Left lung (tissue), 10 donors: Measurements from ENCODE around the gene POU4F1. TPM values are rescaled to one million over a fixed set of nuclear protein-coding genes. Genes with fewer than 3 reads are reported as not detected.
A peak's percentile ranks its signal among the peaks of the same experiment; 100 is the strongest.

Experiments used
- ATAC-seq: fragments of 200-7000 bp; cut with Tn5 transposase; one replicate; pipeline ENCODE4 v1.9.1; 2020; ENCODE audit warnings: moderate library complexity
- DNase-seq, 4 donors: peaks; one replicate each; pipeline ENCODE4 v3.0.0-alpha.2; 2013 to 2020
- H3K27ac ChIP-seq, 2 donors: fragments of 200-600 bp; sonication (generic) in 1 of 2; one replicate each; pipeline versions ENCODE4 v1.5.0 to v1.8.0; 2020 to 2021
- H3K27me3 ChIP-seq, 2 donors: fragments of 200-600 bp; sonication (generic) in 1 of 2; one replicate each; pipeline versions ENCODE4 v1.5.0 to v1.8.0; 2020 to 2021
- H3K36me3 ChIP-seq, 2 donors: fragments of 200-600 bp; sonication (generic) in 1 of 2; one replicate each; pipeline versions ENCODE4 v1.5.0 to v1.8.0; 2020 to 2021
- H3K4me1 ChIP-seq, 2 donors: fragments of 200-600 bp; one replicate each; pipeline ENCODE4 v1.8.0; 2021
- H3K4me3 ChIP-seq, 2 donors: fragments of 200-600 bp; sonication (generic) in 1 of 2; one replicate each; pipeline versions ENCODE4 v1.5.0 to v1.8.0; 2020 to 2021; ENCODE audit warnings: mild to moderate bottlenecking in 1 of 2
- H3K9me3 ChIP-seq, 2 donors: fragments of 200-600 bp; sonication (generic) in 1 of 2; one replicate each; pipeline versions ENCODE4 v1.5.0 to v1.8.0; 2020 to 2021
- CTCF ChIP-seq, 2 donors: fragments of 200-600 bp; sonication (generic) in 1 of 2; IDR thresholded peaks; one replicate each; pipeline versions ENCODE4 v1.5.0 to v1.8.0; 2021; ENCODE audit warnings: antibody characterized with exemption in 2 of 2
- intact Hi-C, 2 donors: fragments of 100-400 bp; cut with DNase I; formaldehyde crosslinking; loops; one replicate each; pipeline versions ENCODE4 v1.11.2 to v1.14.2; 2022
- polyA plus RNA-seq, 6 donors: library from polyadenylated mRNA; unstranded; fragments of 120-200 nt; gene quantifications; one replicate each; pipeline ENCODE4 v1.2.1, GENCODE V29; 2013; ENCODE audit not compliant: insufficient read length in 6 of 6
- total RNA-seq, 2 donors: library from RNA; stranded (reverse); fragmentation: NEBNext Ultra II Directional; extraction: Animal tissue kit (Norgen Biotek cat#: 25700); gene quantifications; one replicate each; pipeline ENCODE4 v1.2.1, GENCODE V29; 2021
- donor health status: DM: no; HTN: yes; CAD: no.
- donor health status: DM: no; HTN: no; CAD: no.

POU4F1 gene
- total and polyA plus RNA-seq, 8 donors = 0.15 TPM; not detected in 6

DNA sequence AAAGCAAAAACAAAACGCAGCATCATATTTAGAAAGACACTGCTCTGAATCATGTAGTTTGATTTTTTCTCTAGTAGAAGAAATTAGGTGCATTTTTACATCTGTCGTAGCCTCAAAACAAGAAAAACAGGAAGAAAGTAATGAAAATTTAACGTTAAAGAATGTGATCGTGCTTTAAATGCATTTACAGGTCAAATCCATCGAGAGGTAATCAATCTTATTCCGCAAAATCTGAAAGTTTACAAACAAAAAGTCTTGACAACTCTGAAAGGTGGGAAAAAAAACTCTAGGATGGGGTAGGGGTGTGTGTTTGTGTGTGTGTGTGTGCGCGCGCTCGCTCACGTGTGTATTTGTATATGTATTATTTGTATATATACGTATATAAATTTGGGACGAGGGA, 10.2 kb downstream of the POU4F1 start:
- no peak for ATAC-seq
- intact Hi-C loops = no loop called here
- Histone ChIP-seq H3K36me3 (no peaks in the 10 kb centered on the region), H3K9me3 (no peaks in the 10 kb centered on the region), H3K4me1 (peaks cover 0 to 14% of the 10 kb centered on the region in 2 donors), H3K27me3 (peaks cover 98 to 100% of the 10 kb centered on the region in 2 donors), H3K27ac (no peak overlapping the region), H3K4me3 (no peak overlapping the region)
- TF ChIP-seq CTCF (IDR thresholded peaks at IDR 0.05) = no peak
- no peak for DNase-seq

DNA sequence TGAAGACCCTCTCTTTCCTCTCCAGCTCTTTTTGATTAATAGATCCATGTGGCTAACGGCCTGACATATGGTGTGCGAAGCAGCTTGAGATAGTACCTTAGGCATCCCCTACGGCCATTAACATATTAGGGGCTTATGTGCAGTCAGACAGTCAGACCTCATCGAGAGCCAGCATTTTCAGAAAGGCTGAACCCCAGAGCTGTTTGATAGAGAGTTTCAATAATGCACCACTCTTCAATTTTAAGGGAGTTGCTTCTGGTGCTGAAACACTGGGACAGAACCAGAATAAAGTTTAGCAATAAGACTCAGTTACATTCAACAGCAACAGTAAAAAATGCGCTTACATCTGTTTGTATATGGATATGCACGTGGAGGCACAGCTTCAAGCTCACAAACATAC, 10.8 kb downstream of the POU4F1 start:
- peaks cover 98 to 100% of the 10 kb centered on the region in 2 donors for H3K27me3 ChIP-seq

DNA sequence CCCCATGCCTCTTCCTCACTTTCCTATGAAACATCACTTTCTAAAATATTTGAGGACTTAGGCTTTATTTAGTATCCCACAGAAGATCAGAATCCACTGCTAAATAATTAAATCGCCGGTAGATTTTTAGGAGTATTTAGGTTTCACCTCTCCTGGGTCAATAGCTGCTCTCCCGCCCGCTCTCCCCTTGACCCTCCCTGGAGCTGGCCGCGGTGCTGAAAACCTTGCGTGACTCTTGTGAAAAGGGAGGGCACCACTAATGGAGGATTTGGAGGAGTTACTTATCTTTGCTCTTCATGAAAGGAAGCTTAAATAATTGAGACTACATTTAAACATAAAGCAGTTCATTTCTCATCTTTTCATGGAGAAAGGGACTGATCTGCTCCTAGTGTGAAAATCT, 14.1 kb downstream of the POU4F1 start:
- Histone ChIP-seq H3K4me1 (no peaks in the 10 kb centered on the region), H3K9me3 (no peaks in the 10 kb centered on the region), H3K4me3 (no peak overlapping the region), H3K27me3 (peaks cover 89 to 95% of the 10 kb centered on the region in 2 donors), H3K36me3 (no peaks in the 10 kb centered on the region), H3K27ac (no peak overlapping the region)
- peak in 2 of 4 donors; percentile 56 to 78 for DNase-seq
- intact Hi-C loops = no loop called here
- no peak for TF ChIP-seq CTCF (IDR thresholded peaks at IDR 0.05)
- peak; percentile 69 for ATAC-seq

More for the DNA sequence above, 10.8 kb downstream of the POU4F1 start:
- Histone ChIP-seq H3K27ac (no peak overlapping the region), H3K36me3 (no peaks in the 10 kb centered on the region), H3K4me3 (no peak overlapping the region), H3K9me3 (no peaks in the 10 kb centered on the region), H3K4me1 (peaks cover 0 to 14% of the 10 kb centered on the region in 2 donors)
- no peak for TF ChIP-seq CTCF (IDR thresholded peaks at IDR 0.05)
- ATAC-seq (no peak), DNase-seq (no peak)
- intact Hi-C loops = no loop called here

DNA sequence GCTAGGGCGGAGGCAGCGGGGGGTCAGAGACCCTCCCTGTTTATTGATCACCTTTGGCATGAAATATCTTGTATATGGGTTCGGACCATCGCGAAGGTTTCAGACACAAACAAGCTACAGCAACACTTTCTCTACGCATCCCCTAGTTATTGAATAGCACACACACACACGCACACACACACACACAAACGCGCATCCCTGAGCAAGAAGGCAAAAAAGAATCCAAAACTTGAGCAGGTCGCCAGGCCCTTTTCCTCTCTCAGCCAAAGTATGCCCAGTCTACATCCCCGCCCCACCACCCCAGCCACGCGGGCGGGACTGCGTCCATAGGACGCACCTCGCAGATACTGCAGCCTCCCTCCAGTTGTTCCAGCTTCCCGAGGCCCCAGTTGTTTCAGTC, 16.0 kb downstream of the POU4F1 start:
- TF ChIP-seq CTCF (IDR thresholded peaks at IDR 0.05) = no peak
- Histone ChIP-seq H3K4me3 (no peak overlapping the region), H3K27me3 (peaks cover 71 to 88% of the 10 kb centered on the region in 2 donors), H3K4me1 (no peaks in the 10 kb centered on the region), H3K9me3 (no peaks in the 10 kb centered on the region), H3K27ac (no peak overlapping the region), H3K36me3 (no peaks in the 10 kb centered on the region)
- ATAC-seq = no peak
- DNase-seq = peak in 1 of 4 donors; percentile 50
- intact Hi-C loops = no loop called here

GRCh38 chr13:78586706-78587105, 16.6 kb downstream of the POU4F1 start:
- ATAC-seq = no peak

More at GRCh38 chr13:78586706-78587105, 16.6 kb downstream of the POU4F1 start:
- TF ChIP-seq CTCF (IDR thresholded peaks at IDR 0.05) = no peak
- Histone ChIP-seq H3K27me3 (peaks cover 64 to 88% of the 10 kb centered on the region in 2 donors), H3K9me3 (no peaks in the 10 kb centered on the region), H3K27ac (no peak overlapping the region), H3K4me1 (no peaks in the 10 kb centered on the region), H3K4me3 (no peak overlapping the region), H3K36me3 (no peaks in the 10 kb centered on the region)
- DNase-seq = peak in 1 of 4 donors; percentile 63
- intact Hi-C loops = no loop called here
